HG03558 (cell line): ENCODE measurements around the gene SNRNP200.
"Not testable (repeated sequence)": the region's sequence is repeated elsewhere in the genome, so short reads cannot be mapped to it uniquely, and the experiment has no call there.

Source experiments
- ATAC-seq: cut with Tn5 transposase; IDR thresholded peaks from one replicate; pipeline ENCODE4 v1.9.1; 2021; ENCODE audit warnings: moderate number of reproducible peaks; ENCODE audit not compliant: unreplicated experiment; ENCODE audit errors: extremely low read depth

SNRNP200 gene

DNA sequence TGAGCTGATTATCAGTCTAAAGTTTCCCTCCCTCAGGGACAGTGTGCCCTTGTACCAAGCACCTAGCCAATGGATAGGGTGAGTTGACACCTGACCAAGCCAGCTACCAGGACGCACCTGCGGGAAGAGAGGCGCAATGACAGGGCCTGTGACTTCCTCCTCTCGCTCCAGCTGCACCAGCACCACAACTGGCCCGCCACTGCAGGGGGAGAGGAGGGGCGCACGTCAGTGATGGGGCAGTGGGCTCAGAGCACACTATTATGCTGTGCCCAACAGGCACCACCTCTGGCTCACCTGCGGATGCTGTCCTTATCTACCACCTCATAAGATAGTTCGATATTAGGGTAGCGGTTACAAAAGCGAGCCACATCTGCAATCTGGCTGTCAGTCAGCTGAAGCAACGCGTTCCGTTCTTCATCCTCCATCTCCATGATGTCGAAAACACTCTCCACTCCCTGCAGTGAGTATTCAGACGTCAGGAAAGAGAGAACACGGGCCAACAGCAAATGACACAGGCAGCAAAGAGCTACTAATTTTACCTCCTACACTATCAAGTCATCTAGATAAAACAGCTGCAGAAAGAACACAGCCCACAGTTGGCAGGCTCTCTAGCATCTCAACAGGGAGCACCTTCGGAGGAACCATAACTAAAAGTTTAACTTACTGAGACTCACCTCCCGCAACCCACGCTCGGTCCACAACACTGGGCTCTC is 28.4 kb downstream of the SNRNP200 start:
- no peak for ATAC-seq

DNA sequence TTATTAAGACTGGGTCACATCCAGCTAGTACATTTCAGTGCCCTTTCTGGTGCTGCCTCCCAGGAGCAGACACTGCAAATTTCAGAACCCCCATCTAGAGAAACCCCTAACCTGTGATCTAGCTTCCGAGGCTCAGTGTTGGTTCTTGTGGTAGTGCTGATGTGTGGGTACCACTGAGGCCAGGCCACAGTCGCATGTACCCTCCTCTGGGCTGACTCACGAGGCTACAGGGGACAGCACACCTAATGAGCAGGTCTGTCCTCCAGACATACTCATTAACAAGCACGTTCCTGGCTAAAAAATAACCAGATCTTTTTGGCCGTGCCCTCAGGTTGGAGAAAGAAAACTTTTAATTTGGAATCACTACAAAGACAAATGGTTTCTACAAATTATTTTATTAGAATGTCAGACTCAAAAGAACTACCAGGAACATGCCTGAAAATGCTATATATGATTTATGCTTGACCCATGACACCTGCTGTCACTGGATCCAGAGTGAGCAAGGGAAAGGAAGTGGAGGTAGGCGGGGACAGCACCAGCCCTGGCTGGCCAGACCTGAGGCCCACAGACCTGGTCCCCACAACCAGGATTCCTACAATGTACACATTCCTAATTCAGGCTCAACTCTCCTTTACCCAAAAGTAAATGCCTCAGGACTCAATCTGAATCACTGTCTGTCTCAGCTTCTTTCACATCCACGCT is 30.8 kb downstream of the SNRNP200 start:
- no peak for ATAC-seq

DNA sequence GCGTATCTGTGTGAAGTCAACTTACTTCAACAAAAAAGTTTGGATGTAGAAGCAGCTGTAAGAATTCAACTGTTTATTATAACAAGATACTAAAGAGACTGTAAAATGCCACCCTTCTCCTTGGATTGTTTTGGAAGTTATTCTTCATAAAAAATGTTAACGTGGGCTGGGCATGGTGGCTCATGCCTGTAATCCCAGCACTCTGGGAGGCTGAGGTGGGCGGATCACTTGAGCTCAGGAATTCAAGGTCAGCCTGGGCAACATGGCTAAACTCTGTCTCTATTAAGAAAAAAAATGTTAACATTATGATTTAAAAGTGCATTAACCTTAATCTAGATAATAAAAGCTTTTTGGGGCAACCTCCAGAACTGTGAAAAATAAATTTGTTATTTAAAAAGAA is 31.6 kb downstream of the SNRNP200 start:
- ATAC-seq, result no peak

DNA sequence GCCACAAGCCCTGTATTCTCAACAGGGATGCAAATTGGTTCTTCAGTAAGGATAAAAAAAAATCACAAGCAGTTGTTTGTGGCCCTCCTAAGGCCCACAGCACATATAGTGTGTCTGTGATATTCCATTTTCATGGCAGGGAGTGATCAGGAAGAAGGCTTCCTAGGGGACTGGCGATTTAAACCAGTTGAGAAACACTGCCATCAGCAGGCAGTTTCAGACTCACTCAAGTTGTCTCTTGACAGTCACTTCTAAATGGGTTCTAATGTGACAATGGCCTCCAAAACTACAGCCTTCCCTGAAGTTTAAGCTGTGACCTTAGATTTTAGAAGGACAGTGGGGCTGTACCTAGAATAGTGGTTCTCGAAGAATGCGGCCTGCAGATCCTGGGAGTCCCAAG is 33.4 kb downstream of the SNRNP200 start:
- no peak for ATAC-seq

DNA sequence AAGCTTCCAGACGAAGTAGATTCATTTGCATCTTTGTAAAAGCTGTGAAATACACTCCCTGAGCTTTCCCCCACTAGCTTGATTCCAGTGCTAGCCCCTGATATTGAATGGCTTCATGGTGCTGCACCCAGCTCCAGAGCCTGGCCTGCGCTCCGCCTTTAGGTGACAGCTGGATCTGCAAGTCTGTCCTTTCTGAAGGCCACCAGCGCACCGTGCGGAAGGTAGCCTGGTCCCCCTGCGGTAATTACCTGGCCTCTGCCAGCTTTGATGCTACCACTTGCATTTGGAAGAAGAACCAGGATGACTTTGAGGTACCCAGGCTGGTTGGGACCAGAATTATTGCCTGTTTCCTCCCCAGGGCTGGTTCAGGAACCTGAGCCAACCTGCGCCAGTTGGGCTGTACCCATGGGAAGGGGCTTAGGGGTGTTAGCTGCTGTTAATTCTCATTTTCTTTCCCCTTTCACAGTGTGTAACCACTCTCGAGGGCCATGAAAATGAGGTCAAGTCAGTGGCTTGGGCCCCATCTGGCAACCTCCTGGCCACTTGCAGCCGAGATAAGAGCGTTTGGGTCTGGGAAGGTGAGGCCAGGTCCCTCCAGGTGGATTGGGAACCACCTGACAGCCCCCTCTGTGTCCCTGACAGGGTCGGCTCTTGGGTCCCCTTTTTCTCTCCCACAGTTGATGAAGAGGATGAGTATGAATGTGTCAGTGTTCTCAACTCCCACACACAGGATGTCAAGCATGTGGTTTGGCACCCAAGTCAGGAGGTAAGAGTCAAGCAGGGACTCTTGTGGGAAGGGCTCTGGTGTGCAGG is 38.0 kb downstream of the SNRNP200 start:
- no peak for ATAC-seq

DNA sequence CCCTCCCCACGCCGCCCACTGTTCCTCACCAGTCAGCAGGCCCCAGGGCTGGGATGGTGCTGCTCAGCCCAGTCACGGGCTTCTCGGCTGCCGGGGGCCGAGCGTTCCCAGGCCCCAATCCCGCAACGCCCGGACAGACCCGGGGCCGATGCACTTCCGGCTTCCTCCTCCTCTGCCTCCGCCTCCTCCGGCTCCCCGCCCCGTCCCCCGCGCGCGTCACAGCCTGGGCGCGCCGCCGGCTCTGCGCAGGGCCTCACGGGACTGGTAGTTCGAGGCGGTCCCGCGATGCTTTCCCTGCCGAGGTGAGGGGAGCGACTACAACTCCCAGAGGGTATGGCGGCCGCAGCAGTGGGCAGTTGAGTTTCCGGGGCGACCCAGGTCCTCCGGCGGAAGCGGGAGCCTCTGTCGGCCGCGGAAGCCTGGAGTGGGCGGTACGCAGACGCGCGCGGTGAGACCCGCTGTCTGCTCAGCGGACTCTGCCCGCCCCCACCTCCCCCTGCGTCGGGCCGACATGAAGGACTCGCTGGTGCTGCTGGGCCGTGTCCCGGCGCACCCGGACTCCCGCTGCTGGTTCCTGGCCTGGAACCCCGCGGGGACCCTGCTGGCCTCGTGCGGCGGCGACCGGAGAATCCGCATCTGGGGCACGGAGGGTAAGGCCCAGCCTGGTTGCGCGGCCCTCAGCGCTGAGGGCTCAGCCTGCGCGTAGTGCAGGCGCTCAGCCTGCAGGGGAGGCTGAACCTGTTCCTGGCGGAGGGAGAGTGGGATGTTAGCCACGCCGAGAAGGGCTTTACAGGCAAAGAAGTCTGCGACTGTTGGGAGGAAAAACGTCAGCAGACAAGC is 39.3 kb downstream of the SNRNP200 start, which contains the start of the genes CIAO1 and TMEM127:
Gene CIAO1 (plus strand): TSS at position 386 of the 840 bp plus-strand sequence. CDS start 126 bp downstream, at position 512.
Gene TMEM127 (minus strand): TSS at position 158 of the 840 bp plus-strand sequence. CDS start 616 bp downstream, outside the sequence.
- peak; percentile 89 for ATAC-seq

DNA sequence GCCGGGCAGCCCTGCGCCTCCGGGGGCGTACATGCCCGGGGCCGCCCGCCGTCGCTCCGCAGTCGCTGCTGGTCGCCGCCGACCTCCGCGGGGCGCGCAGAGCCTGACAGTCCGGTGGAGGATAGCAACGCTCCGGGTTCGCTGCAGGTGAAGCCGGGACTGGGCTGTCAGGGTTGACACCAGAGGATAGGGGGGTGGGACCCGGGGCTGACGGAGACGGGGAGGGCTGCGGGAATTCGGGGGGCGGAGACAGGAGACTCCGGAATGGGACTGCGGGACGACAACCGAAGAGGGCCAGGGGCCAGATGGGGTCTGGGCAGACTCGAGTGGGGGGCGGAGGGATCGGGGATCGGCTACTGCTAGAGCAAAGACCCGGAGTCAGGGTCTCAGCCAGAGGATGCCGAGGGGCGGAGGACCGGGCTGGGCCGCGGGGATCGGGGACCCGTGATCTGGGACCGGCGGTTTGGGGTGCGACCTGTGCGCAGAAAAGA is 40.0 kb downstream of the SNRNP200 start:
- ATAC-seq, result no peak

DNA sequence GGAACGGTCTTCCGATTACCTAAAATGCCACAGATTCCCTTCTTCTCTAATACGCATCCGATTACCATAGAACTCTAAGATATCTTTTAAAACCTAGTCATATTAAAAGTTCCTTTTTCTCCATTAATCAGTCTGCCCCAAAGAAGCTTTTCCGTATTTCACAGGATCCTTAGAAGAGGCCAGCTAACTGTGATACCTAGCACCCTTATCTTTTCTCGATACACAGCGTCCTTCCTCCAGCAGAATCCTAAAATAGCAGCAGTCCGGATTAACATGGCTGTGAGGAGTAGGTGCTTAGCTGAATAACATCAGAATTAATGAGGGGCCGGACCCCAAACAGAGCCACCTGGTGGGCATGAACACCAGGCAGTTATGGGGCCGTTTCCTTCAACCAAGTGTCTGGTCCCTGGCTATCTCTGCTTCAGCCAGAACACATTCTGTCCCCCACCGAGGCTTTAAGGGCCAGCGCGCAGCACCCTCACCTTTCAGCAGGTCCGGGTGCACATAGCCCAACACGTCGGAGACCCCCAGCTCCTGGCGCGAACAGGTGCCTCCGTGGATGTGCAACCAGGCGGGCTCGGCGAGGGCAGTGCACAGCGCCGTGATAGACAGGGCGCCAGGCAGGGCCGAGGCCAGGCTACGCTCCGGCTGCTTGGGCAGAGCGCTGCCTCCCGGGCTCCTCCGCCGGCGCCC is 40.5 kb downstream of the SNRNP200 start:
- no peak for ATAC-seq

DNA sequence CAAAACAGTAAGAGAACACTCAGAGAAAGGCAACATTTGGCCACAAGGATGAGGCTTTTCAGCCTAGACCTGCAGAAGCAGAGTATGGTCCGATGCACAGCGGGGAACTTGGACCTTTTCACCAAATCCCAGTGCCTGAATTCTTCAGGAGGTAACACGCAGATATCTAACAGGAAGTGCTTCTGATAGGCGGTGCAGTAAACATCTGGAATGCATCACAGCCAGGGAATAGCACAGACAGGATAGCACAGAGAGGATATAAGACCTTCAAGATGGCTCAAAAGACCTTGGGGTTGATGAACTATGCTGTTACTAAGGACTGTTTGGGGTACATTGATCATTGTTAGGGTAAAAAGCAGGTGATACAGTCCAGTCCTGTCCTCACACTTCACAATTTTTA is 41.3 kb downstream of the SNRNP200 start:
- ATAC-seq, result no peak

DNA sequence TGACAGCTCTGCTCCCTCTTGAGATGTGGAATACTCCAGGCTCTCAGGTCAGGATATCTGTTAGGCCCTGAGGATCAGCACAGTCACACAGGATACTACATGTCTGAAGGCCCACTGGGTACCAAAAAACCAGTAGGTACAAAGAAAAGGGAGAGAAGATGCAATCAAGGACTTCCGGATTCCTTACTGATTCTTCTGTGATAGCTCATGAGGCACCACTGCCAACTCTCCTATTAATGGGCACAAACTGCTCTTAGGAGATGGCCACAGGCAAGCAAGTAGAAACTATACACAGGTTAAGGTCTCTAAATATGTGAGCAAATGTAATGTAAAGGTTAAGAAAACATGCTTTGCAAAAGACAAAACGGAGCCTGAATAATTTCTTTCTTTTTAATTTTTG is 43.0 kb downstream of the SNRNP200 start:
- ATAC-seq, result no peak

DNA sequence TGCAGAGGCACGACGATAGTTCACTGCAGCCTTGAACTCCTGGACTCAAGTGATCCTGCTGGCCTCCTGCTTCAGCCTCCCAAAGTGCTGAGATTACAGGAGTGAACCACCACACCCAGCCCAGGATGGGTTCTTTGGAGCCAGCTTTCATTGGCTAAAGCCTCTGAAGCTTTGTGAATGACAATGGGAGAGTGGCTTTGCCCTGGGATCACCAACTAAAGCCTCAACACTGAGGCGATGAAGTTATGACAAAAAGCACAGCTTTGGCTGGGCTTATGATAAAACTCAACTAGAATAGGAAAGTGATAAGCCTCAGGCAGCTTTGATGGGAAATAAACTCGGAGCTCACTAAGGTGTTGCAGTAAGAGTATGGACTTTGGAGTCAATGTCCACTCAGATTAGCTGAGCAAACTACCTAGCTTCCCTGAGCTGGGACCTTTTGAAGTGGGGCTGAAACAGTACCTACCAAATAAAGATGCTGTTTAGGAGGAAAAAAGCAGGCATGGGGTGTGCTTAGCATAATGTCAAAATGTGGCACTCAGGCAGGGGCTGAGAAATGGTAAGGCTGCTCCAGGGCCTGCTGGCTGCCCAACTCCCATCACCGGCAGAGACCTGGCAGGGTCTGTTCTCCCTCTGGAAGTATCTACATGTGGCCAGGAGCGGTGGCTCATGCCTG is 43.9 kb downstream of the SNRNP200 start:
- no peak for ATAC-seq

DNA sequence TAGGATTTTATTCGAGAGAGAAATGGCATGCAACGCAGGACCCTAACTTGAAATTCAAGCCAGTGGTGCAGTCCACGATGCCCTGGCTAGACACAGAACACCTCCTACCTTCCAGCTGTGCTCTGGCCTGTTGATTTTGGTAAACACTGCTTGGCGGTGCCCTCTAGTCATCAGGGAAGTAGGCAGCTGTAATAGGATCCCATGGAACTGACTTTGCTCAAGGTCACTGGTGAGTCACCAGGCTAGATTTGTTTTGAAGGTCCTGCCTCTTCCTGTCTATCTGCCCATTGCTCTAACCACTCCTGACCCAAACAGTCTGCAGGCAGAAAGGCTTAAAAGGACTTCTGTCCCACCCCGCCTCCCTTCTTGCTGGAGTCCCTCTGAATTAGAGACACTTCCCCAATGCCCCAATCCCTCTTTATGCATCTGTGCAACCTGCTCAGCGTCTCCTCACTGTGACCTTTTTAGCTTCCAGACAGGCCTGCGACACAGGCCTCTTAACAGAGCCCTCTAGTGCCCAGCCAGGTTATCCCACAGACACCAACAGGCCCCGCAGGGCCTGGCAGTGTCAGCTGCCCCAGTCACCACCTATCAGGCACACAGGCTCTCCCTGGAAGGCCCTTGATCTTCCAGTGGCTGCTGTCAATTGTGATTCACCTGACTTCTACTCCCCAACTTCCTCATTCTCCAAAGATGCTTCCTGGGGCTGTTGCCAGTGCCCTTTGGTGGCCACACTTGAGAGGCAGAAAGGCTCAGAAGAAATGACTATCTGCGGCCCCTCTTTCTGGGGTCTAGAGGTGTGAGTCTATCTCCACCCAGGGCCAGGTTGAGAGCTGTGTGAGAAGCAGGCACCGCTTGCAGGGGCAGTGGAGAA is 44.7 kb downstream of the SNRNP200 start:
- ATAC-seq, result no peak

DNA sequence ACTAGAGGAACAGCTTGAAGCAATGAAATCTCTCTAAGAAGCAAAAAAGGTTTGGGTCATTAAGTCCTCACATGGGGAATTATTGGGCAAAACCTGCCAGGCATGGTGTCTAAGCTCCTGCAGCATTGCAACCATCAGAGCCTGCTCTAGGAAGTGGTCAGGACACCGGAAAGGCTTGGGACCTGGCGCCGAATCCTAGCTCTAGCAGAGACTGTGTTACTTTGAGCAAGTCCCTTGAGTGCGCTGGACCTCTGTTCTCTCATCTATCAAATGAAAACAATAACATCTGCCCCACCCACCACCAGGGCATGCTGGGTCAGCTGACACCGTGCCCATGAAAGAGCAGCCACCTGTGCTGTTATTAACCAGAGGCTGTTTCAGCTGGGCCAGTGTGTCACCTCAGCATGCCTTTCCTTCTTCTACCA is 45.8 kb downstream of the SNRNP200 start:
- ATAC-seq, result no peak

DNA sequence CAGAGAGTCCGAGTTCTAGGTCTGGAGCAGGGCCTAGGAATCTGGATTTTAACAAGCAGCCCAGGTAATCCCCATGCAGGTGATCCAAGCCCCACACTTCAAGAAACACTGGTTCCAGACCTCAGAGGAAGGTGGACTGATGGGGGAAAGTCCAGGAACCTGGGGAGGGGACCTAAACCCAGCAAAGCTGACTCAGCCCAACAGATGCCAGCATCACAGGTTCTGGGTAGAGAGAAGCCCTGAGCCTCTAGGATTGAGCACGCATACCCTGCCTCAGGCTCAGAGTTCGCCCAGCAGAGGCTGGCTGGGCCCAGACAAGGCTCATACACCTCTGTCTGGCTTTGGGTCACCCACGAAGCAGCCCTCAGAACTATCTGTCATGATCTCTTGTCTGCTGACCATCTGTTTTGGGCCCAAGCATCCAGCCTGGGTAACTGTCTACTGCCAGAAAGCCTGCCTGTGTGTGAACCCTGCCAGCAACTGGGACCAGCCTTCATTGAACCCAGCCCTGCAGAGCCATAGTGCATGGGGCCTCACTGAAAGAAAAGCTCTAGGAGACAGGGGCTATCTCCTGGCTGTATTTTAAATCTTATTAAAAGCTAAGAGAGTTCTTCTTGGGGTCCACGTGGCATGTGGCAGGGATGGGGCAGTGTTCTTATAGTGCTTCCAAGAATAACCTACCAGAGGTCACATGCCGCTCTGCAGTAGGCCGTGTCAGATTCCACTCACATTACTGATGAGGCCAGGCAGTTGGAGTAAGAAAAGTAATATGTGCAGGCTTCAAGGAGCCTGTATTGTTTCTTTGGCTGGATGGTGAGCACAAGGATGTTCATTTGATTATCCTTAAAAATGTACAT is 47.0 kb downstream of the SNRNP200 start:
- ATAC-seq, result no peak

DNA sequence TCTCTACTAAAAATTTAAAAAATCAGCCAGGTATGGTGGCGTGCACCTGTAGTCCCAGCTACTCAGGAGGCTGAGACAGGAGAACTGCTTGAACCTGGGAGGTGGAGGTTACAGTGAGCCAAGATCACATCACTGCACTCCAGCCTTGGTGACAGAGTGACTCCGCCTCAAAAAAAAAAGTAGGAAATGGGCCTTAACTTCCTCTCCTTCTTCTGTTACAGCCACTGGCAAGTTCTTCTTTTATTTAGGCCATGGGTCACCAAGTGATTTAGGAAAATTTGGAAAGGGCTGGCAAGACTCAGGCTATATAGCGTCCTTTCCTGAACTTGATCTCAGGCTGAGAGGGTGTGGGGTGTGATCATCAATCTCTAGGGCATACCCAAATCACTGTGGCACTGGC is 47.6 kb downstream of the SNRNP200 start:
- ATAC-seq, result not testable (repeated sequence)

DNA sequence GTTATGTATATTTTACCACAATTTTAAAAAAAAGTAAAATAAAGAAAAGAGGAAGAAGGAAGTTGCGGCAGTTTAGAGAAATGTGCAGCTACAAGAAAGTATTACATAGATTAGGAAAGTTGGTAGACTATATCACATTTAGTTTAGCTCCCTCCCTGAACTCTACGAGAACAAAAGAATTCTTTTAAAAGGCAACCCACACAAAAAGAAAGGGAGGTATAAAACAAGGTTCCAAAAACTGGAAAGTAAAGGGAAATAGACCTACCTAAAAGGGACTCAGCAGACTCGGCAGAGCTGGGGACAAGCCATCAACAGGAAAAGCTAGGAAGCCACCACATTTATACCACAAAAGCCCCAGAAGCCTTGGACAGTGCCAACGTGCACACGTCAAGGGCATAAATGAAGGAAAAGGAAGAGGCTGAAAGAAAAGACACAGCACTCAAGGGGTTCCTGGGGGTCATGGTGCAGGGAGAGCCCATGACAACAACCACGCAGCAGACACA is 48.7 kb downstream of the SNRNP200 start:
- ATAC-seq, result no peak

DNA sequence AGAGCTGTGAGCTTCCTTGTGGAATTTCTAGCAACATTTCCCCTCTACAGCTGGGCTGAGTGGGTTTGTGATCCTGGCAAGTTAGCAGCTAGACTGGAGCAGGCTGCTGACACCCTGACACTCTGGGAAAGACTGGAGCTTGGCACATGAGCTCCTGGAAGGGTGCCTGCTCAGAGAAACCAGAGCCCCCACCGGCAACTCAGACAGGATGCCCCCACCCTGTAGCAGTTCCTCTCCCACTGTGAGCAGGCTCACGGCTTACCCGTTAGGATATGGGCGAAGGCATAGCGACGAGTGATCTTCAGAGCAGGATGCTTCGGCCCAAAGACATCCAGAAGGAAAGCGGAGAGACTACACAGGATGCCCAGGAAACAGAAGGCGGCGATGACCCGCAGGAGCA is 50.8 kb downstream of the SNRNP200 start:
- ATAC-seq, result no peak
